ENCODE data around the gene CCDC169. TPM values are rescaled to one million over a fixed set of nuclear protein-coding genes. Genes with fewer than 3 reads are reported as not detected.

CCDC169 gene
- total RNA-seq = under 1 TPM in 2 of 4 donors, not detected in 2; 0.22 to 0.51 TPM

DNA sequence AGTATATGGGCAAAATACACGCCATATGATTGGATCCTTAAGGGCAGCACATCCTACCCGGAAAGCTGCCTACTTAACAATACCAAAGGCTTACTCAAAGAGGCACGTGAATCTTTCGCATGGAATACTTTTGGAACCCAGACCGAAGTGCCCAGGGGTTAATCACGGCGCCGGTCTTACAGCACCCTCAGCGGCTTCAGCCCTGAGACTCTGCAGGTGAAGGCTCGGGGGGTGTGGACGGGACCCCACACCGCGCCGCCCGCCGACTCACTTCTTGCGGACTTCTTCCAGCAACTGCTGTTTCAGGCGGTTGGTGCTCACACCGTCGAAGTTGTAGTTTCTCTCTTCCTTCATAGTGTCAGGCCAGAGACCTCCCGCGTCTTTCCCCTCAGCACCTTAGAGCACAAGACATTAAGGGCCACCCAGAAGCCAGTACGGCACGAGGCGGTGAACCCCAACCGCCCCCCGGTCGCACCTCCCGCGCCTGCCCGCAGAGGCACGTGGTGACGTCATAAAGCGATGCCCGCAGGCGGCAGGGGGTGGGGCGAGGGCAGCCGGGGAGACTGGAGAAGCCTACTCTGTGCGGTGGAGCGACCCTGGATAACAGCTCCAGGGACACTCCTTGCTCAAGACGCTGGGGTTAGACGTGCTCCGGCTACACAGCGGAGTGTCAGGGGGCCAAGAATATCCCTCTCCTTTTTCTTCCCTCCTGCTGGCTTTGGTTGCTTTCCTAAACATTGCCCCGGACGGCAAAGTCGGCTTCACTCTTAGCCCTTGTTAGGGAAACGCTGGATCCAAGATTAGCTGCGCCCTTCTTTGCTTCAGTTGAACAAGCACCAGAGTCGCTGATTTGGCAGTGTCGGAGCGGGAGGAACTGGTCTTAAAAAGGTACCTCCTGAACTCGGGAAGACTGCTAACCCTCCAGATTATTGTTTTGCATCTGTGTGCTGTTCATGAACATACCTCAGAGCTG is at the start of gene CCDC169:
CCDC169 (minus strand) TSS at position 449 of the 973 bp plus-strand sequence; CDS start at position 354, 95 bp downstream.
- TF ChIP-seq, protein P1, sequence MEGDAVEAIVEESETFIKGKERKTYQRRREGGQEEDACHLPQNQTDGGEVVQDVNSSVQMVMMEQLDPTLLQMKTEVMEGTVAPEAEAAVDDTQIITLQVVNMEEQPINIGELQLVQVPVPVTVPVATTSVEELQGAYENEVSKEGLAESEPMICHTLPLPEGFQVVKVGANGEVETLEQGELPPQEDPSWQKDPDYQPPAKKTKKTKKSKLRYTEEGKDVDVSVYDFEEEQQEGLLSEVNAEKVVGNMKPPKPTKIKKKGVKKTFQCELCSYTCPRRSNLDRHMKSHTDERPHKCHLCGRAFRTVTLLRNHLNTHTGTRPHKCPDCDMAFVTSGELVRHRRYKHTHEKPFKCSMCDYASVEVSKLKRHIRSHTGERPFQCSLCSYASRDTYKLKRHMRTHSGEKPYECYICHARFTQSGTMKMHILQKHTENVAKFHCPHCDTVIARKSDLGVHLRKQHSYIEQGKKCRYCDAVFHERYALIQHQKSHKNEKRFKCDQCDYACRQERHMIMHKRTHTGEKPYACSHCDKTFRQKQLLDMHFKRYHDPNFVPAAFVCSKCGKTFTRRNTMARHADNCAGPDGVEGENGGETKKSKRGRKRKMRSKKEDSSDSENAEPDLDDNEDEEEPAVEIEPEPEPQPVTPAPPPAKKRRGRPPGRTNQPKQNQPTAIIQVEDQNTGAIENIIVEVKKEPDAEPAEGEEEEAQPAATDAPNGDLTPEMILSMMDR (IDR thresholded peaks at IDR 0.05; ENCODE audit: low read depth) = no peak

- TF ChIP-seq, protein P1 (IDR thresholded peaks at IDR 0.05; ENCODE audit: low read depth) = no peak
Observed at GRCh38 chr13:36346222-36347083, 48.8 kb upstream of the CCDC169 start, which contains the start of gene SPART. Gene SPART (minus strand): TSS chr13:36346394. CDS start chr13:36335830, 10,564 bp downstream.

DNA sequence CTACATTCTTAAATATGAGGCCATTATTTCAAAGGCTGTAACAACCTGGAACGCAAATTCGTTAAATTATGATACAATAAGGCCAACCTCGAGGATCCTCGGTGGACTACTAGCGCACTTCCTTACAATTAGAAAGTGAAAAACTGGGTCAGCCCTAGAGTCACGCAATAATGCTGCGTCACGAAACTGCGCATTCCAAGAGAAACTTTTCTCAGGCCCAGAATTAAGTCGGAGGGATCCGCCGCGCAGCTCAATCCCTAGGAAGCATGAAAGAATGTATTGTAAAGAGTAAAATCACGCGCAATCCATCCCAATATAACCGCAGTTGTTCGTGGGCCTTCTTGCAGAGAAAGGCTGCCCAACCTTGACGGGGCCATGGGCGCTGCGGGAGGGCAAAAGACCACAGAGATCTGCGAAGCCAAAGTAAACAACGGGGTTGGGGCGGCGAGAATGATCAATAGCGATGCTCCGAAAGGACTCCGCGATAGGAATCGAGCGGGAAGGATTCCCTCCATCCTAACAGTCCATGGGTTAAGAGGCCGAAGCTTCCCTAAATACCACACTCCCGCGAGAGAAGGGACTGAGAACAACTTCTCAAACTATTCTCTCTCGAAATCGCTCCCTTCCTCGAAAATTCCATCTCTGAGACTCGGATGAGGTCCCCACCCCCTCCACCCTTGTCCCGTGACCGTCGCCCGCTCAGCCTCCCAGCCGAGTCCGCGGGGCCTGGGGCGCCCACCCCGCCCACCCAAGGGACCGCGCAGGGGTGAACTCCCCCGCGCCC is 48.0 kb upstream of the CCDC169 start:
- TF ChIP-seq, protein P1 (IDR thresholded peaks at IDR 0.05; ENCODE audit: low read depth) = no peak

- TF ChIP-seq, protein P1 (IDR thresholded peaks at IDR 0.05; ENCODE audit: low read depth) = no peak
Observed at GRCh38 chr13:36344886-36345437, 47.3 kb upstream of the CCDC169 start.

GRCh38 chr13:36344173-36344572 is 46.6 kb upstream of the CCDC169 start:
- TF ChIP-seq, protein P1 (IDR thresholded peaks at IDR 0.05; ENCODE audit: low read depth) = no peak

DNA sequence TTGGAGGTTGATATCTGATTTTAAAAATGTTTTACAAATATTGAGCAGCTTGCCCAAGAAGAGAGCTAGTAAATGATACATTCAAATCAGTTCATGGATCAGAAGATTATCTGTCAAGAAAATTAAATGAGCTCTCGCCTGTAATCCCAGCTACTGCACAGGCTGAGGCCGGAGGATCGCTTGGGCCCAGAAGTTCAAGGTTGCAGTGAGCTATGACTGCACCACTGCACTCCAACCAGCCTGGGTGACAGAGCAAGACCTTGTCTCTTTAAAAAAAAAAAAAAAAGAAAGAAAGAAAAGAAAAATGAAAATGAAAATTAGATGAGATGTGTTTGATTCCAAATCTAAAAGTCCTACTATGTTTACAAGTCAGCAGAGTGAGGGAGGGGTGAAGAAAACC is 46.2 kb upstream of the CCDC169 start:
- TF ChIP-seq, protein P1 (IDR thresholded peaks at IDR 0.05; ENCODE audit: low read depth) = no peak
